Karpas-422 (cell line): ENCODE measurements around the gene ELOA. TPM values are rescaled to one million over a fixed set of nuclear protein-coding genes. Genes with fewer than 3 reads are reported as not detected.

ENCODE experiments used
- DNase-seq: peaks from one replicate; pipeline ENCODE4 v3.0.0-alpha.2; 2015
- H2AFZ ChIP-seq: fragments of 200-600 bp; sonication (generic); 2 replicates; pipeline ENCODE4 v1.6.1; 2014; ENCODE audit warnings: antibody characterized with exemption, low read length, mixed read lengths
- H3K27ac ChIP-seq: fragments of 200-600 bp; sonication (generic); 2 replicates; pipeline ENCODE4 v1.5.1; 2014; ENCODE audit warnings: mild to moderate bottlenecking, low read length, moderate library complexity
- H3K27me3 ChIP-seq: fragments of 200-600 bp; sonication (generic); 2 replicates; pipeline ENCODE4 v1.6.1; 2014; ENCODE audit warnings: low read length, mixed read lengths
- H3K36me3 ChIP-seq: fragments of 200-600 bp; sonication (generic); 2 replicates; pipeline ENCODE4 v1.6.1; 2014; ENCODE audit warnings: low read length, mixed read lengths; ENCODE audit not compliant: insufficient read depth
- H3K4me1 ChIP-seq: fragments of 200-600 bp; sonication (generic); 2 replicates; pipeline ENCODE4 v1.6.1; 2014; ENCODE audit warnings: mild to moderate bottlenecking, low read length, mixed read lengths
- H3K4me2 ChIP-seq: fragments of 200-600 bp; sonication (generic); 2 replicates; pipeline ENCODE4 v1.6.1; 2014; ENCODE audit warnings: low read length, low read depth, mild to moderate bottlenecking; ENCODE audit not compliant: poor library complexity, severe bottlenecking
- H3K4me3 ChIP-seq: fragments of 200-600 bp; sonication (generic); 2 replicates; pipeline ENCODE4 v1.5.1; 2014; ENCODE audit warnings: mild to moderate bottlenecking, antibody characterized with exemption, low read length, mixed read lengths
- H3K79me2 ChIP-seq: fragments of 200-600 bp; sonication (generic); 2 replicates; pipeline ENCODE4 v1.6.1; 2014; ENCODE audit warnings: mild to moderate bottlenecking, low read length, mixed read lengths
- H3K9ac ChIP-seq: fragments of 200-600 bp; sonication (generic); 2 replicates; pipeline ENCODE4 v1.6.0; 2014; ENCODE audit warnings: low read length
- H3K9me2 ChIP-seq: fragments of 200-600 bp; sonication (generic), shearing (Covaris generic); replicated peaks from 2 replicates; pipeline ENCODE4 v1.6.0; 2014; ENCODE audit warnings: mild to moderate bottlenecking, low read length, moderate library complexity; ENCODE audit not compliant: insufficient read depth
- H3K9me3 ChIP-seq: fragments of 300-700, 200-600 bp; sonication (generic); 2 replicates; pipeline ENCODE4 v1.6.1; 2014; ENCODE audit warnings: low read length, mixed read lengths
- H4K20me1 ChIP-seq: fragments of 200-600 bp; sonication (generic); 2 replicates; pipeline ENCODE4 v1.6.1; 2014; ENCODE audit warnings: mild to moderate bottlenecking, antibody characterized with exemption, low read length, low read depth; ENCODE audit not compliant: insufficient read depth
- total RNA-seq: library from RNA; depleted of rRNA; stranded (reverse); fragments of >200 nt; shearing (Covaris generic); gene quantifications from 2 replicates; pipeline ENCODE4 v1.2.3, GENCODE V29; 2014; ENCODE audit warnings: low replicate concordance; rRNA removed

ELOA gene
- total RNA-seq, 1 experiment from 2014 or later, result 14.6 TPM

- Histone ChIP-seq H3K27ac (no peak overlapping the region), H3K9me2 (no peaks in the 10 kb centered on the region), H3K36me3 (no peaks in the 10 kb centered on the region), H2AFZ (no peak overlapping the region), H3K27me3 (no peaks in the 10 kb centered on the region), H3K4me2 (no peak overlapping the region), H3K79me2 (peaks cover 6% of the 10 kb centered on the region; the same call in 1 of the 2 replicates), H3K9ac (no peak overlapping the region), H3K9me3 (no peaks in the 10 kb centered on the region), H3K4me1 (peaks cover 16% of the 10 kb centered on the region), H4K20me1 (no peaks in the 10 kb centered on the region), H3K4me3 (no peak overlapping the region)
- DNase-seq, result no peak
Observed at GRCh38 chr1:23804183-23804835, 61.0 kb downstream of the ELOA start.

DNA sequence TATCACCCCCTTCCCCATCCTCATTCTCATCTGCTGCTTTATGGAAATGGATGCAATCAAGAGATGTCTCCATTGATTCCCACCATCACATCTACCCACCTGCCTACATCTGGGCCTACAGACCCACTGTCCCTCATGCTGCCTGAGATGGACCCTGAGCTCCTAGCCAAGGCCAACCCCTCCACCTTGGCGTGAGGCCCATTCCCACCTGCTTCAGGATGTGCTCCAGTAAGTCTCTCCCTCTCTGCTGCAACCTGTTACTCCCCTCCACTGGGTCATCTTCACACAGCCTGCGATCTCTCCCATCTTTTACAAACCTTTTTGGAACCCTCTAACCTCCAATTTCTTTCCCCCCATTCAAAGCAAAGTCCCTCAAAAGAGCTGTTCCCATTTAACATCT lies 61.8 kb downstream of the ELOA start:
- H4K20me1 ChIP-seq, result no peaks in the 10 kb centered on the region
- no peaks in the 10 kb centered on the region for H3K9me3 ChIP-seq
- no peaks in the 10 kb centered on the region for H3K36me3 ChIP-seq
- H3K4me1 ChIP-seq, result peaks cover 15% of the 10 kb centered on the region
- H3K4me2 ChIP-seq, result no peak overlapping the region
- H3K4me3 ChIP-seq, result no peak overlapping the region
- H3K9me2 ChIP-seq, result no peaks in the 10 kb centered on the region
- H3K9ac ChIP-seq, result no peak overlapping the region
- no peak overlapping the region for H3K27ac ChIP-seq
- no peak overlapping the region for H2AFZ ChIP-seq
- no peak for DNase-seq
- H3K79me2 ChIP-seq, result no peaks in the 10 kb centered on the region; the same call in 1 of the 2 replicates
- H3K27me3 ChIP-seq, result no peaks in the 10 kb centered on the region

DNA sequence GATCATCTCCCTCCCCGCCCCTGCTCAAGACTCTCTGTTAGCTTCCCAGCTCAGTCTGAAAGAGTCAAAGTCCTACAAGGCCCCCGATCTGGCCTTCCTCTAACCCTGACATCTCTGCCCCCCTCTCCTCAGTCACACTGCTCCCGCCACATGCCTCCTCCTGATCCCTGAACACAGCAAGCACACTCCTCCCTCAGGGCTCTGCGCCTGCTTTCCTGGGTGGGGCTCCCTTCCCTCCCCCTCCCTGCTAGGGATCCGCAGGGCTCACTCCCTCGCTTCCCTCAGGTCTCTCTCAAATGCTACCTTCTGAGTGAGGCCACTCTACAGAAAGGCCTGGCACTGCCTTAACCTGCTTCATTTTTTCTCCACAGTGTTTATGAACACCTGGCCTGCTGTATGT lies 63.0 kb downstream of the ELOA start:
- Histone ChIP-seq H3K36me3 (no peaks in the 10 kb centered on the region), H2AFZ (no peak overlapping the region), H3K9me2 (no peaks in the 10 kb centered on the region), H3K27me3 (no peaks in the 10 kb centered on the region), H3K27ac (no peak overlapping the region), H3K79me2 (no peaks in the 10 kb centered on the region), H3K4me3 (no peak overlapping the region), H3K4me1 (peaks cover 24% of the 10 kb centered on the region), H4K20me1 (no peaks in the 10 kb centered on the region), H3K9ac (no peak overlapping the region), H3K9me3 (no peaks in the 10 kb centered on the region), H3K4me2 (no peak overlapping the region)
- DNase-seq, result no peak

- Histone ChIP-seq H3K27ac (no peak overlapping the region), H3K9ac (no peak overlapping the region), H3K4me2 (no peak overlapping the region)
Observed at GRCh38 chr1:23807453-23807852, 64.2 kb downstream of the ELOA start.

DNA sequence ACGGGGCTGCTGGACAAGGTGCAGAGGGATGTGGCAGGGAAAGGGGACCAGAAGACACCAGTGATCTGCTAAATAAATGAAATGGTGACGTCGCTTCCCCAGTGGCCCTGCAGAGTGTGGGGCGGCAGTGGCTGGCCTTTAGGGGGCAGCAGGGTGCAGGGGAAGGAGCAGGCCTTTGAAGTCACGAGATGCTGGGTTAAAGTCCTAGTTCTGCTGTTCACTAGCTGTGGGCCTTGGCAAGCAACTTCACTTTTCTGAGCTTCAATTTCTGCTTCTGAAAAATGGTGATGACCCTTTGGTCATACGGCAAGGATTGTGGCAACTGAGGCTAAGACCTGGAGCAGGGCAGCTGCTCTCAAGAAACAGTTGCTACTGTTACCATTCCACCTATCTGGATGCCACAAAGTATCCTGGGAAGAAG lies 66.5 kb downstream of the ELOA start:
- no peak overlapping the region for H3K4me3 ChIP-seq
- 0 out of 2 replicates have a peak overlapping the region, but pooled peaks have one; percentile 18 for H3K9ac ChIP-seq
- no peaks in the 10 kb centered on the region for H3K9me3 ChIP-seq
- peaks cover 5% of the 10 kb centered on the region; the same call in 1 of the 2 replicates for H3K36me3 ChIP-seq
- H3K9me2 ChIP-seq, result no peaks in the 10 kb centered on the region
- H3K4me1 ChIP-seq, result peaks cover 23% of the 10 kb centered on the region
- peak overlapping the region; percentile 58 for H3K27ac ChIP-seq
- no peaks in the 10 kb centered on the region for H3K79me2 ChIP-seq
- peak; percentile 94 for DNase-seq
- no peaks in the 10 kb centered on the region for H3K27me3 ChIP-seq
- no peaks in the 10 kb centered on the region for H4K20me1 ChIP-seq
- H2AFZ ChIP-seq, result no peak overlapping the region
- H3K4me2 ChIP-seq, result no peak overlapping the region

More at GRCh38 chr1:23807453-23807852, 64.2 kb downstream of the ELOA start:
- Histone ChIP-seq H3K4me1 (peaks cover 23% of the 10 kb centered on the region), H3K79me2 (no peaks in the 10 kb centered on the region), H3K9me3 (no peaks in the 10 kb centered on the region), H3K9me2 (no peaks in the 10 kb centered on the region), H3K4me3 (no peak overlapping the region), H3K36me3 (no peaks in the 10 kb centered on the region), H3K27me3 (no peaks in the 10 kb centered on the region), H4K20me1 (no peaks in the 10 kb centered on the region), H2AFZ (no peak overlapping the region)
- no peak for DNase-seq

GRCh38 chr1:23810818-23811540 lies 67.7 kb downstream of the ELOA start:
- peak; percentile 96 for DNase-seq
- no peaks in the 10 kb centered on the region for H3K9me2 ChIP-seq
- H3K9ac ChIP-seq, result peak overlapping the region; percentile 25
- no peak overlapping the region for H3K4me3 ChIP-seq
- no peak overlapping the region for H2AFZ ChIP-seq
- no peaks in the 10 kb centered on the region for H3K79me2 ChIP-seq
- H3K27me3 ChIP-seq, result no peaks in the 10 kb centered on the region
- no peaks in the 10 kb centered on the region for H4K20me1 ChIP-seq
- peaks cover 5% of the 10 kb centered on the region; the same call in 1 of the 2 replicates for H3K36me3 ChIP-seq
- H3K4me1 ChIP-seq, result peaks cover 23% of the 10 kb centered on the region
- H3K4me2 ChIP-seq, result peak overlapping the region; percentile 39
- H3K27ac ChIP-seq, result peak overlapping the region; percentile 68
- H3K9me3 ChIP-seq, result no peaks in the 10 kb centered on the region

Other genes with a start within 250 kb of the ELOA start
- gene E2F2, start 212.2 kb upstream of the ELOA start, total RNA-seq, result 6.6 and 8.0 TPM in 2 replicates
- gene ID3, start 184.0 kb upstream of the ELOA start, total RNA-seq, result 32.0 and 33.0 TPM in 2 replicates
- 1,479 and 2,277 TPM in 2 replicates for gene RPL11, start 51.7 kb upstream of the ELOA start, total RNA-seq
- gene PITHD1, start 34.9 kb downstream of the ELOA start, total RNA-seq, result 35.6 and 55.7 TPM in 2 replicates
- 43.1 and 69.8 TPM in 2 replicates for gene LYPLA2, start 47.7 kb downstream of the ELOA start, total RNA-seq
- 16.8 and 39.7 TPM in 2 replicates for gene GALE, start 57.3 kb downstream of the ELOA start, total RNA-seq
- 25.6 and 45.2 TPM in 2 replicates for gene HMGCL, start 82.0 kb downstream of the ELOA start, total RNA-seq
- 37.8 and 47.2 TPM in 2 replicates for gene FUCA1, start 124.8 kb downstream of the ELOA start, total RNA-seq
- 16.4 and 18.9 TPM in 2 replicates for gene CNR2, start 169.9 kb downstream of the ELOA start, total RNA-seq
- gene PNRC2, start 216.4 kb downstream of the ELOA start, total RNA-seq, result 114 and 140 TPM in 2 replicates
- gene SRSF10, start 236.9 kb downstream of the ELOA start, total RNA-seq, result 87.6 and 150 TPM in 2 replicates